PC-9 (cell line): ENCODE data around the gene LMOD3. TPM values are rescaled to one million over a fixed set of nuclear protein-coding genes. Genes with fewer than 3 reads are reported as not detected.
A peak's percentile ranks its signal among the peaks of the same experiment; 100 is the strongest.

Source experiments
- BruUV-seq: library from RNA; stranded (reverse); fragments of 400-500 nt; replicated peaks from 2 replicates; lab custom pipeline; 2021; lab: Mats Ljungman, UMichigan
- CTCF ChIA-PET: fragments of 300-600 bp; sonication (Branson Sonifier 250); formaldehyde crosslinking; loops from one replicate; lab custom pipeline; 2022; ENCODE audit warnings: antibody characterized with exemption; lab: Charles Lee
- POLR2A ChIA-PET: fragments of 300-600 bp; sonication (Branson Sonifier 250); formaldehyde crosslinking; loops from one replicate; lab custom pipeline; 2022; ENCODE audit warnings: antibody characterized with exemption; ENCODE audit not compliant: unreplicated experiment; lab: Charles Lee
- DNase-seq, 2 experiments: peaks; one replicate each; pipeline versions ENCODE4 v3.0.0 to v3.0.0-alpha.2; 2015 to 2022; ENCODE audit warnings: mixed read lengths in 1 of 2
- H2AFZ ChIP-seq: fragments of 200-600 bp; sonication (generic); 2 replicates; pipeline ENCODE4 v1.8.1; 2017; ENCODE audit warnings: antibody characterized with exemption
- H3F3A ChIP-seq: fragments of 200-600 bp; sonication (generic); 2 replicates; pipeline ENCODE4 v1.8.1; 2017; ENCODE audit warnings: antibody characterized with exemption, mild to moderate bottlenecking, low read depth; ENCODE audit not compliant: insufficient read depth
- H3K27ac ChIP-seq: fragments of 200-600 bp; sonication (generic); 2 replicates; pipeline ENCODE4 v1.6.1; 2016; ENCODE audit warnings: mixed run types
- H3K27me3 ChIP-seq: fragments of 200-600 bp; sonication (generic); 2 replicates; pipeline ENCODE4 v1.6.1; 2016; ENCODE audit warnings: low read depth, mixed run types; ENCODE audit not compliant: insufficient read depth
- H3K36me3 ChIP-seq: fragments of 200-600 bp; sonication (generic); 2 replicates; pipeline ENCODE4 v1.6.1; 2016; ENCODE audit warnings: low read depth, mixed run types
- H3K4me1 ChIP-seq: fragments of 200-600 bp; sonication (generic); replicated peaks from 2 replicates; pipeline ENCODE4 v1.6.1; 2016; ENCODE audit warnings: mixed run types; ENCODE audit not compliant: insufficient read depth
- H3K4me2 ChIP-seq: fragments of 200-600 bp; sonication (generic); 2 replicates; pipeline ENCODE4 v1.6.1; 2017; ENCODE audit warnings: mixed run types
- H3K4me3 ChIP-seq: fragments of 200-600 bp; sonication (generic); 2 replicates; pipeline ENCODE4 v1.6.1; 2016; ENCODE audit warnings: mixed run types
- H3K79me2 ChIP-seq: fragments of 200-600 bp; sonication (generic); 2 replicates; pipeline ENCODE4 v1.6.1; 2017; ENCODE audit warnings: low read depth, mixed run types
- H3K9me2 ChIP-seq: fragments of 200-600 bp; sonication (generic); 2 replicates; pipeline ENCODE4 v1.8.1; 2017; ENCODE audit warnings: mild to moderate bottlenecking; ENCODE audit not compliant: insufficient read depth
- H3K9me3 ChIP-seq: fragments of 200-600 bp; sonication (generic); 2 replicates; pipeline ENCODE4 v1.8.1; 2016; ENCODE audit warnings: low read depth; ENCODE audit not compliant: insufficient read depth
- H4K20me1 ChIP-seq: fragments of 200-600 bp; sonication (generic); 2 replicates; pipeline ENCODE4 v1.8.1; 2017; ENCODE audit not compliant: insufficient read depth
- EZH2 ChIP-seq: fragments of 200-600 bp; sonication (generic); IDR thresholded peaks from 2 replicates; pipeline ENCODE4 v1.8.0; 2017; ENCODE audit warnings: antibody characterized with exemption, low read depth
- intact Hi-C: fragments of 100-400 bp; cut with micrococcal nuclease; formaldehyde crosslinking; loops from one replicate; pipeline ENCODE4 v1.10.0; 2022; ENCODE audit not compliant: unreplicated experiment
- total RNA-seq: library from RNA; stranded (reverse); gene quantifications from 2 replicates; pipeline ENCODE4 v1.2.3, GENCODE V29; 2021
- TF ChIP-seq, protein P1 (sequence below): fragments of 200-600 bp; sonication (generic); conservative IDR thresholded peaks from 2 replicates; pipeline ENCODE4 v1.6.1; 2017; ENCODE audit warnings: mixed run types, antibody characterized with exemption, mild to moderate bottlenecking, moderate library complexity

The LMOD3 gene
- total RNA-seq, 1 experiment from 2014 or later = not detected

DNA sequence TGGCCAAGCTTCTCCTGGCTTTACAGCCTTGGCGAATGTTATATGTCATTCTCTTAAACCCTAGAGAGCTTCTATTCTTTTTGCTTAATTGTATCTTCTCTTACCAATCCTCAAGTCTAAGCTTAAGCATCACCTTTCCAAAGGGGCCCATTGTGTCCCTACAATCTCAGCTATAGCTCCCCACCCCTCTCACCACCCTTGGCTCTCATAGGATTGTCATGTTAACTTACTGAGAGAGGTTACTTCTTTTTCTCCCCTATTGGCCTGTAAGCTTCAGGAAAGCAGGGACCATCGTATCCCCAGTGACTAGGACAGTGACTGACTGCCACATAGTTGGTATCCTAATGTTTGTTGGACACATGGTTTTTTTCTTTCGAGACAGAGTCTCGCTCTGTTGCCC, 43.3 kb upstream of the LMOD3 start:
- Histone ChIP-seq H3K36me3 (no peaks in the 10 kb centered on the region), H2AFZ (no peak overlapping the region), H3F3A (no peaks in the 10 kb centered on the region), H3K27ac (no peak overlapping the region), H3K79me2 (no peaks in the 10 kb centered on the region), H3K4me2 (no peak overlapping the region), H3K4me1 (peaks cover 15% of the 10 kb centered on the region; the same call in 1 of the 2 replicates), H3K9me3 (no peaks in the 10 kb centered on the region), H3K27me3 (no peaks in the 10 kb centered on the region), H3K9me2 (no peaks in the 10 kb centered on the region), H4K20me1 (no peaks in the 10 kb centered on the region), H3K4me3 (no peak overlapping the region)
- intact Hi-C loops = no loop called here
- POLR2A ChIA-PET = no interaction called here
- CTCF ChIA-PET = interaction anchor here (0.5 kb wide), 1 partner anchor 135 kb away, joined by 3 read pairs; no protein-coding TSS in a partner anchor
- DNase-seq = no peak
- TF ChIP-seq, protein P1, sequence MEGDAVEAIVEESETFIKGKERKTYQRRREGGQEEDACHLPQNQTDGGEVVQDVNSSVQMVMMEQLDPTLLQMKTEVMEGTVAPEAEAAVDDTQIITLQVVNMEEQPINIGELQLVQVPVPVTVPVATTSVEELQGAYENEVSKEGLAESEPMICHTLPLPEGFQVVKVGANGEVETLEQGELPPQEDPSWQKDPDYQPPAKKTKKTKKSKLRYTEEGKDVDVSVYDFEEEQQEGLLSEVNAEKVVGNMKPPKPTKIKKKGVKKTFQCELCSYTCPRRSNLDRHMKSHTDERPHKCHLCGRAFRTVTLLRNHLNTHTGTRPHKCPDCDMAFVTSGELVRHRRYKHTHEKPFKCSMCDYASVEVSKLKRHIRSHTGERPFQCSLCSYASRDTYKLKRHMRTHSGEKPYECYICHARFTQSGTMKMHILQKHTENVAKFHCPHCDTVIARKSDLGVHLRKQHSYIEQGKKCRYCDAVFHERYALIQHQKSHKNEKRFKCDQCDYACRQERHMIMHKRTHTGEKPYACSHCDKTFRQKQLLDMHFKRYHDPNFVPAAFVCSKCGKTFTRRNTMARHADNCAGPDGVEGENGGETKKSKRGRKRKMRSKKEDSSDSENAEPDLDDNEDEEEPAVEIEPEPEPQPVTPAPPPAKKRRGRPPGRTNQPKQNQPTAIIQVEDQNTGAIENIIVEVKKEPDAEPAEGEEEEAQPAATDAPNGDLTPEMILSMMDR = no peak
- no peak for TF ChIP-seq EZH2
- no TSS peak for BruUV-seq

DNA sequence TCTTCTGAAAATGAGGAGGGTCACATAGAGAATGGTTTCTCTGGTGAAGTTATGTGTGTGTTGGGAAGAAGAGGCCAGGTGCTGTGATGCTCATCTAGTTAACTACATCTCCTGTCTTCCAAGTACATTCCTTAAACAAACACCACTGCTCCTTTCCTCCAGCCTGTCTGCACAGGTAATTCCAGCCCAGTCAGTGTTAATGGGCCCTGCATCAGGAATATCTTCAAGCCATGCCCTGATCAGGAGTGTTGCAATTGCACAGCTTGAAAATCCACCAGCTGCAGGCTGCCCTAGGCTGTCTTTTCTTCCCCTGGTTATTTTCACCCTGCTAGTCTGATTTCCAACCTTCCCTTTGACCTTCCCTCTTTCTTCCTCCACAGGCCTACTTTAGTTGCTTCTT, 41.9 kb upstream of the LMOD3 start:
- H3K4me3 ChIP-seq = no peak overlapping the region
- H4K20me1 ChIP-seq = no peaks in the 10 kb centered on the region
- no peaks in the 10 kb centered on the region for H3K36me3 ChIP-seq
- ChIA-PET CTCF (no interaction called here), POLR2A (no interaction called here)
- BruUV-seq = no TSS peak
- intact Hi-C loops = loop anchor here (5.0 kb wide), 1 partner anchor 42 kb away; the partner anchor contains the start of gene LMOD3
- H3K27ac ChIP-seq = no peak overlapping the region
- no peaks in the 10 kb centered on the region for H3K9me3 ChIP-seq
- peak in 1 of 2 experiments; percentile 38 for DNase-seq
- H2AFZ ChIP-seq = no peak overlapping the region
- H3K79me2 ChIP-seq = no peaks in the 10 kb centered on the region
- H3K4me1 ChIP-seq = peaks cover 15% of the 10 kb centered on the region; the same call in 1 of the 2 replicates
- H3K27me3 ChIP-seq = no peaks in the 10 kb centered on the region
- no peaks in the 10 kb centered on the region for H3F3A ChIP-seq
- no peak overlapping the region for H3K4me2 ChIP-seq
- TF ChIP-seq EZH2 = no peak
- TF ChIP-seq, protein P1 = no peak
- no peaks in the 10 kb centered on the region for H3K9me2 ChIP-seq

DNA sequence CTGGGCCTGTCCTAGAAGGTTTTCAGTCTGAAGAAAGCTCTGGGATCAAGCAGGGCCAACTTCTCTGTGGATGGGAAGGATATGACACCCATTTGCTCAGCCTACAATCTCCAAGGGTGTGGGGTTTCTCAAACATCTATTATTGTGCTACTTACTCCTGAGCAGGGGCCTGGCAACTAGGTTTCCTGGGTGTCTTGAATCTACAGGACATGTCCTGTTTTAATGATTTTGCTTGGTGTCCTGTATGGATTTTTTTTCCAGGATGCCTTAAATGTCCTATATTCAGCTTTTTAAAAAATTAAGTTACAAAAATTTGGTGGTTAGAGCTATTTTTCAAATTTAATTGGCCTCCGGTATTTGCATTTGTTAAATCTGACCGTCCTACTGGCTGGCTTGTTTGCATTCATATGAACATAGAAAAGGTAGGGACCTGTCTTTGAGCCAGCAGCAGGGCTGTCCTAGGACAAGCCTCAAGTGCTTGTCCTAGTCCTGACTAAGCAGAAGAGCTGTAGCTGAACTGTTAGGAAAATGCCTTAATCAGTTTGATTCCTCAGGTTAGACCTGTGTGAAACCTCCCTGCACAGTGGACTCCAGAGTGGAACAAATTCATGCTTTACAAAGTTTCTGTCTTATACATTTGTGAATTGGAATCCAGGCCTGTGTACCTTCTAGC, 40.0 kb upstream of the LMOD3 start:
- POLR2A ChIA-PET = interaction anchor here (0.5 to 0.7 kb wide), 2 partner anchors 58 to 80 kb away, joined by 3 to 4 read pairs; no protein-coding TSS in a partner anchor
- H3K9me3 ChIP-seq = no peaks in the 10 kb centered on the region
- no peaks in the 10 kb centered on the region for H4K20me1 ChIP-seq
- H3K27ac ChIP-seq = no peak overlapping the region
- CTCF ChIA-PET = interaction anchor here (1.2 to 3.2 kb wide), 4 partner anchors 20 to 207 kb away, joined by 3 to 24 read pairs (median 4); no protein-coding TSS in a partner anchor
- intact Hi-C loops = loop anchor here (5.0 kb wide), 1 partner anchor 40 kb away; the partner anchor contains the start of gene LMOD3
- no TSS peak for BruUV-seq
- peaks cover 15% of the 10 kb centered on the region; the same call in 1 of the 2 replicates for H3K4me1 ChIP-seq
- DNase-seq = no peak
- no peaks in the 10 kb centered on the region for H3K9me2 ChIP-seq
- no peaks in the 10 kb centered on the region for H3F3A ChIP-seq
- no peaks in the 10 kb centered on the region for H3K36me3 ChIP-seq
- H3K4me3 ChIP-seq = no peak overlapping the region
- no peak for TF ChIP-seq EZH2
- TF ChIP-seq, protein P1 = no peak
- H3K4me2 ChIP-seq = no peak overlapping the region
- no peaks in the 10 kb centered on the region for H3K27me3 ChIP-seq
- no peaks in the 10 kb centered on the region for H3K79me2 ChIP-seq
- no peak overlapping the region; the same call in 1 of the 2 replicates for H2AFZ ChIP-seq
